Hepatocyte (in vitro differentiated cells): Measurements from ENCODE around the gene CHID1. TPM values are rescaled to one million over a fixed set of nuclear protein-coding genes. Genes with fewer than 3 reads are reported as not detected.

Experiments
- DNase-seq: peaks from one replicate; pipeline ENCODE4 v3.0.0-alpha.2; 2016; ENCODE audit warnings: low spot score
- H2AFZ ChIP-seq: fragments of 200-600 bp; sonication (generic); 2 replicates; pipeline ENCODE4 v1.6.0; 2016; ENCODE audit warnings: antibody characterized with exemption, mild to moderate bottlenecking
- H3K27ac ChIP-seq: fragments of 200-600 bp; sonication (generic); 2 replicates; pipeline ENCODE4 v1.5.1; 2016; ENCODE audit warnings: mild to moderate bottlenecking
- H3K27me3 ChIP-seq: fragments of 200-600 bp; sonication (generic); 2 replicates; pipeline ENCODE4 v1.6.1; 2016
- H3K36me3 ChIP-seq: fragments of 200-600 bp; sonication (generic); replicated peaks from 2 replicates; pipeline ENCODE4 v1.5.1; 2016; ENCODE audit warnings: low read depth; ENCODE audit not compliant: insufficient read depth
- H3K4me1 ChIP-seq: fragments of 200-600 bp; sonication (generic); 2 replicates; pipeline ENCODE4 v1.5.1; 2016; ENCODE audit warnings: mild to moderate bottlenecking, moderate library complexity; ENCODE audit not compliant: insufficient read depth
- H3K4me2 ChIP-seq: fragments of 200-600 bp; sonication (generic); 2 replicates; pipeline ENCODE4 v1.6.0; 2016
- H3K4me3 ChIP-seq: fragments of 200-600 bp; sonication (generic); 2 replicates; pipeline ENCODE4 v1.5.1; 2016; ENCODE audit warnings: mild to moderate bottlenecking
- H3K79me2 ChIP-seq: fragments of 200-600 bp; sonication (generic); 2 replicates; pipeline ENCODE4 v1.6.0; 2017; ENCODE audit warnings: mild to moderate bottlenecking
- H3K9me2 ChIP-seq: fragments of 200-600 bp; sonication (generic); replicated peaks from 2 replicates; pipeline ENCODE4 v1.6.0; 2017; ENCODE audit warnings: mild to moderate bottlenecking; ENCODE audit not compliant: insufficient read depth
- H3K9me3 ChIP-seq: fragments of 200-600 bp; sonication (generic); 2 replicates; pipeline ENCODE4 v1.5.1; 2016; ENCODE audit warnings: low read depth, mild to moderate bottlenecking
- H4K20me1 ChIP-seq: fragments of 200-600 bp; sonication (generic); 2 replicates; pipeline ENCODE4 v1.6.0; 2016; ENCODE audit warnings: mild to moderate bottlenecking; ENCODE audit not compliant: insufficient read depth, poor library complexity, severe bottlenecking
- EZH2 ChIP-seq: fragments of 200-600 bp; sonication (generic); IDR thresholded peaks from 2 replicates; pipeline ENCODE4 v1.6.1; 2016; ENCODE audit warnings: antibody characterized with exemption, mild to moderate bottlenecking, borderline replicate concordance
- EZH2phosphoT487 ChIP-seq: fragments of 200-600 bp; sonication (generic); IDR thresholded peaks from one replicate; pipeline ENCODE4 v1.6.1; 2018; ENCODE audit warnings: antibody characterized with exemption, mild to moderate bottlenecking, low read depth, moderate library complexity; ENCODE audit not compliant: unreplicated experiment, severe bottlenecking
- WGBS: methylation state at CpG from one replicate; pipeline ENCODE4 v1.1.6; 2016; ENCODE audit warnings: low lambda C conversion rate; ENCODE audit errors: missing lambda C conversion rate; 5-methylcytosine and 5-hydroxymethylcytosine counted together
- polyA plus RNA-seq: library from polyadenylated mRNA; unstranded; fragments of >200 nt; fragmentation: Nextera tagmentation; extraction: Ambion mirVana; gene quantifications from 2 replicates; pipeline ENCODE4 v1.2.1, GENCODE V29; 2016
- total RNA-seq: library from RNA; depleted of rRNA; stranded (reverse); fragments of >200 nt; gene quantifications from 2 replicates; pipeline ENCODE4 v1.2.3, GENCODE V29; 2014
- TF ChIP-seq, protein P1 (sequence below): fragments of 200-600 bp; sonication (generic); IDR thresholded peaks from 2 replicates; pipeline ENCODE4 v1.5.1; 2016; ENCODE audit warnings: antibody characterized with exemption, mild to moderate bottlenecking; ENCODE audit not compliant: poor library complexity

The CHID1 gene
- total and polyA plus RNA-seq, 2 experiments from 2014 or later: 92.4 to 155 TPM

DNA sequence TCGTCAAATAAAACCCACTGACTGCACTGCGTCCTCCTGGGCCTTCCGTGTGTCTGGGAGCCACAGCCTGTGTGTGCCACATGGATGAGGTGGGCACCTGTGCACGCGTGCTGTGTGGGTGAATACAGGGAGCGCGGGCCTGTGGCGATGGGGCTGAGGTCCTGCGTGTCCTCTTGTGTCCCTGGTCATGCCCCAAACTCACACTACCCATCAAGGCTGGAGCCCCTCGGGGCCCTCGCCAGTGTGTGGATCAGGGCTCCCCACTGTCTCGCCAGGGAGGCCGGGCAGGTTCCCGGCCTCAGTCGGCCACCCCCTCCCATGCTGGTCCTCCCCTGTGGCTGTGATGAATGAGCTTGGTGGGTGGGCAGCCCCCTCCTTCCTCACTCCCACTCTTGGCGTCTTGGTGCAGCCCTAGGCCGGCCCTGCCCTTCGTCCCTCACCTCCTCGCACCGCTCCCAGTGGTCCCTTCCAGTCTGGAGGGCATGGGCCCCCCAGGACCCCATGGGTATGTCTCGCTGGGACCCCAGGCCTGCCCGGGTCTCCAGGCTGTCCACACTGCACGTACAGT is 78.6 kb downstream of the CHID1 start:
- peaks cover 10% of the 10 kb centered on the region for H3K27me3 ChIP-seq
- no peak for DNase-seq
- H4K20me1 ChIP-seq: peaks cover 21% of the 10 kb centered on the region
- WGBS: 85% methylated on average over 12 of the region's 23 CpGs
- peaks cover 50% of the 10 kb centered on the region for H3K4me1 ChIP-seq
- H3K9me2 ChIP-seq: no peaks in the 10 kb centered on the region
- H3K79me2 ChIP-seq: peaks cover 31% of the 10 kb centered on the region
- no peaks in the 10 kb centered on the region for H3K36me3 ChIP-seq
- H3K4me3 ChIP-seq: peak overlapping the region; percentile 39
- no peak overlapping the region for H2AFZ ChIP-seq
- no peaks in the 10 kb centered on the region for H3K9me3 ChIP-seq
- peak overlapping the region; percentile 96 for H3K4me2 ChIP-seq
- H3K27ac ChIP-seq: peak overlapping the region; percentile 87
- no peak for TF ChIP-seq EZH2
- TF ChIP-seq, protein P1, sequence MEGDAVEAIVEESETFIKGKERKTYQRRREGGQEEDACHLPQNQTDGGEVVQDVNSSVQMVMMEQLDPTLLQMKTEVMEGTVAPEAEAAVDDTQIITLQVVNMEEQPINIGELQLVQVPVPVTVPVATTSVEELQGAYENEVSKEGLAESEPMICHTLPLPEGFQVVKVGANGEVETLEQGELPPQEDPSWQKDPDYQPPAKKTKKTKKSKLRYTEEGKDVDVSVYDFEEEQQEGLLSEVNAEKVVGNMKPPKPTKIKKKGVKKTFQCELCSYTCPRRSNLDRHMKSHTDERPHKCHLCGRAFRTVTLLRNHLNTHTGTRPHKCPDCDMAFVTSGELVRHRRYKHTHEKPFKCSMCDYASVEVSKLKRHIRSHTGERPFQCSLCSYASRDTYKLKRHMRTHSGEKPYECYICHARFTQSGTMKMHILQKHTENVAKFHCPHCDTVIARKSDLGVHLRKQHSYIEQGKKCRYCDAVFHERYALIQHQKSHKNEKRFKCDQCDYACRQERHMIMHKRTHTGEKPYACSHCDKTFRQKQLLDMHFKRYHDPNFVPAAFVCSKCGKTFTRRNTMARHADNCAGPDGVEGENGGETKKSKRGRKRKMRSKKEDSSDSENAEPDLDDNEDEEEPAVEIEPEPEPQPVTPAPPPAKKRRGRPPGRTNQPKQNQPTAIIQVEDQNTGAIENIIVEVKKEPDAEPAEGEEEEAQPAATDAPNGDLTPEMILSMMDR: no peak
- no peak for TF ChIP-seq EZH2phosphoT487

DNA sequence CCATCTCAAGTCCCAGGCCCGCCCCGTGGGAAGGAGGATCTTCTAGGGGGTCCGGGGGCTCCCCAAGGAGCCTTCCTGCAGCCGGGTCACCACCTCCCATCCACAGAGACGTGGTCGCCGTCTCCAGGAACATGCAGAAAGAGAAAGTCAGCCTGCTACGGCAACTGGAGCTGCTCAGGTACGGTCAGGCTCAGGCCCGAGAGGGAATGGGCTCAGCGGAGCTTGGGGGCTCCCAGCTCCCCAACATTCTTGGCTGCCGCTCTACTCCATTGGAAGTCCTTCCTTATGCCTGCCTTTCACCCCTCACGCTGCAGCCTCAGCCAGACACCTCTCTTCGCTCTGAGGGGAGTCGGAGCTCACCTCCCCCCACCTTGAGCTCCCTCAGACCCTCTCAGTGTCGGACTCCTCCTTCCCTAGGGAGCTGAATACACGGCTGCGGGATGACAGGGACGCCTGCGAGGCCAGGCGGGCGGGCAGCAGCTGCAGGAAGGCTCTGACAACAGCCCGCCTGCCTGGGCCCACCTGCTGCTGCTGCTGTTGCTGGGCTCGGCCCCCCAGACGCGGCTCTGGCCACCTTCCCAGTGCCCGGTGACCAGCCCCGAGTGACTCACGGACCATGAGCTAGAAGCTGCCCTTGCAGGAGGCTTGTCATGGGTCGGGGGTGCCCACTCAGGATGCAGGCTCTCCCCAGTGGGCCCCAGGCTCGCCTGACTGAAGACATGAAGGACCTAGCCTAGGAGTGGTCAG is 79.3 kb downstream of the CHID1 start:
- peaks cover 58% of the 10 kb centered on the region for H3K4me1 ChIP-seq
- no peak for DNase-seq
- peaks cover 20% of the 10 kb centered on the region for H4K20me1 ChIP-seq
- no peak overlapping the region for H3K4me3 ChIP-seq
- no peak overlapping the region for H3K27ac ChIP-seq
- no peaks in the 10 kb centered on the region for H3K9me3 ChIP-seq
- 54% methylated on average over 30 of the region's 31 CpGs for WGBS
- TF ChIP-seq, protein P1: no peak
- TF ChIP-seq EZH2phosphoT487: no peak
- no peak for TF ChIP-seq EZH2
- peak overlapping the region; percentile 97 for H3K4me2 ChIP-seq
- peaks cover 16% of the 10 kb centered on the region for H3K27me3 ChIP-seq
- H3K79me2 ChIP-seq: peaks cover 28% of the 10 kb centered on the region
- H2AFZ ChIP-seq: no peak overlapping the region
- no peaks in the 10 kb centered on the region for H3K9me2 ChIP-seq
- H3K36me3 ChIP-seq: no peaks in the 10 kb centered on the region

DNA sequence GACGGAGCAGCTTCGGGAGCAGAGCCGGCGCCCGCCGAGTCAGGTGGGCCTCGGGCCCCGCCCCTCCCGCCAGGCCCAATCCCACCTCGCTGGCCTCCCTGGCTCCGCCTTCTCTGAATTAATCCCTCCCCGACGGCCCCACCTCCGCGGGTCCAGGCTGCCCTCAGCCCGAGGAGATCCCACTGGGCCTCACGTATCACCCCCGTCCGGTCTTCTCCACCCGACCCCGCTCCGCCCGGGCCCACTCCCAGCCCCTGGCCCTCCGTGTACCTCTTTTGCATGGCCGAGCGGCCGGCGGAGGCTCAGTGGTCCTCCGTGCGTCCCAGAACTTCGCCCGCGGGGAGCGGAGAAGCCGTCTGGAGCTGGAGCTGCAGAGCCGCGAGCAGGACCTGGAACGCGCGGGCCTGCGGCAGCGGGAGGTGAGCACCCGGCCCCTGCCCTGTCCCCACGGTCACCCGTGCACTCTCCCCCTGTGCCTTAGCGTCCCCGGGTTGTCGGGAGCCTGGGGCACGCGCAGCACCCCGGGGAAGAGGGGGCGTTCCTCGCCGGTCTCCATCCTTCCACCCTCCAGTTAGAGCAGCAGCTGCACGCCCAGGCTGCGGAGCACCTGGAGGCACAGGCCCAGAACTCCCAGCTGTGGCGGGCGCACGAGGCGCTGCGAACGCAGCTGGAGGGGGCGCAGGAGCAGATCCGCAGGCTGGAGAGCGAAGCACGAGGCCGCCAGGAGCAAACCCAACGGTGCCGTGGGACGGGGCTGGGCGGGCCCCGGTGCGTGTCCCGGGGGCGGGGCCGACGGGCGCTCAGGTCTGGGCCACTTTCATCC is 80.1 kb downstream of the CHID1 start:
- peak; percentile 90 for DNase-seq
- Histone ChIP-seq H3K4me2 (peak overlapping the region; percentile 97), H3K9me2 (no peaks in the 10 kb centered on the region), H3K4me1 (peaks cover 61% of the 10 kb centered on the region), H3K27ac (no peak overlapping the region), H3K79me2 (peaks cover 22% of the 10 kb centered on the region), H2AFZ (no peak overlapping the region), H4K20me1 (peaks cover 17% of the 10 kb centered on the region), H3K36me3 (no peaks in the 10 kb centered on the region), H3K4me3 (no peak overlapping the region), H3K9me3 (no peaks in the 10 kb centered on the region), H3K27me3 (peaks cover 21% of the 10 kb centered on the region)
- WGBS: 5% methylated on average over 48 of the region's 78 CpGs
- TF ChIP-seq EZH2phosphoT487: no peak
- peak; percentile 45 for TF ChIP-seq EZH2
- TF ChIP-seq, protein P1: no peak
